K562 (cell line): ENCODE data around the gene GMEB1. TPM values are rescaled to one million over a fixed set of nuclear protein-coding genes. Genes with fewer than 3 reads are reported as not detected.

ENCODE experiments used
- ATAC-seq: fragments of 200-7000 bp; cut with Tn5 transposase; 3 replicates; pipeline ENCODE4 v1.9.1; 2020; ENCODE audit warnings: moderate library complexity
- BruUV-seq: library from RNA; stranded (reverse); fragments of 400-500 nt; replicated peaks from 2 replicates; lab custom pipeline; 2021; lab: Mats Ljungman, UMichigan
- CTCF ChIA-PET: fragments of 300-600 bp; formaldehyde crosslinking; extraction: SDS; loops from one replicate; lab custom pipeline; 2021; ENCODE audit warnings: low intra/inter-chr PET ratio; lab: Yijun Ruan, JAX
- POLR2A ChIA-PET: fragments of 300-600, 350-650 bp; sonication (Branson Sonifier 250); formaldehyde crosslinking; extraction: SDS; loops from one replicate; lab custom pipeline; 2021; ENCODE audit warnings: antibody characterized with exemption, inconsistent platforms; lab: Yijun Ruan, JAX
- DNase-seq, 4 experiments: peaks; one replicate each; pipeline versions ENCODE4 v3.0.0 to v3.0.0-alpha.2; 2011 to 2018; ENCODE audit warnings: low spot score in 3 of 4, mixed read lengths in 3 of 4; ENCODE audit errors: extremely low read depth in 1 of 4
- FAIRE-seq: peaks from 2 replicates; lab custom pipeline; 2011; peaks lifted over from hg19 to GRCh38; lab: Jason Lieb, UNC
- H2AFZ ChIP-seq: 2 replicates; pipeline ENCODE4 v1.6.0; 2011; ENCODE audit warnings: low read depth, low read length, control low read depth, inconsistent platforms
- H3K27ac ChIP-seq: fragments of 200-600 bp; 3 replicates; pipeline ENCODE4 v1.8.0; 2011; ENCODE audit warnings: low read depth, mild to moderate bottlenecking, control low read depth, inconsistent platforms, low read length, moderate library complexity, mixed read lengths; ENCODE audit errors: extremely low read depth
- H3K27me3 ChIP-seq, 2 experiments: fragments of 300-600 bp in 1 of 2; 2 replicates in 1 of 2; 3 replicates in 1 of 2; pipeline versions ENCODE4 v1.6.0 to v1.8.0; 2011; ENCODE audit warnings: inconsistent platforms in 2 of 2, low read length in 2 of 2, mild to moderate bottlenecking in 1 of 2, mixed read lengths in 1 of 2, moderate library complexity in 1 of 2; ENCODE audit not compliant: control insufficient read depth in 2 of 2, insufficient read depth in 2 of 2
- H3K36me3 ChIP-seq: fragments of 300-600 bp; 3 replicates; pipeline ENCODE4 v1.8.0; 2011; ENCODE audit warnings: mild to moderate bottlenecking, low read length, inconsistent platforms; ENCODE audit not compliant: control insufficient read depth, insufficient read depth
- H3K4me1 ChIP-seq, 2 experiments: fragments of 200-600 bp in 1 of 2; replicated peaks in 1 of 2; 2 replicates in 1 of 2; 3 replicates in 1 of 2; pipeline versions ENCODE4 v1.5.1 to v1.8.0; 2011; ENCODE audit warnings: inconsistent platforms in 2 of 2, low read length in 2 of 2, mild to moderate bottlenecking in 1 of 2, mixed read lengths in 1 of 2, moderate library complexity in 1 of 2; ENCODE audit not compliant: control insufficient read depth in 2 of 2, insufficient read depth in 2 of 2
- H3K4me2 ChIP-seq: 2 replicates; pipeline ENCODE4 v1.6.1; 2011; ENCODE audit warnings: low read length, control low read depth, inconsistent platforms, mixed read lengths; ENCODE audit not compliant: insufficient read depth
- H3K4me3 ChIP-seq: fragments of 200-600 bp; sonication (generic), shearing (Covaris generic); 2 replicates; pipeline ENCODE4 v1.5.1; 2016; ENCODE audit warnings: control low read depth, inconsistent platforms
- H3K79me2 ChIP-seq: fragments of 200-600 bp; 3 replicates; pipeline ENCODE4 v1.8.0; 2011; ENCODE audit warnings: low read length, inconsistent platforms; ENCODE audit not compliant: control insufficient read depth, insufficient read depth
- H3K9ac ChIP-seq, 2 experiments: 2 replicates each; pipeline versions ENCODE4 v1.6.0 to v1.6.1; 2011; ENCODE audit warnings: low read depth in 2 of 2, low read length in 2 of 2, control low read depth in 1 of 2, inconsistent platforms in 1 of 2, mild to moderate bottlenecking in 1 of 2, mixed read lengths in 1 of 2; ENCODE audit not compliant: insufficient read depth in 1 of 2
- H3K9me1 ChIP-seq: one replicate; pipeline ENCODE4 v1.6.0; 2011; ENCODE audit warnings: inconsistent platforms, mild to moderate bottlenecking, low read length, moderate library complexity; ENCODE audit not compliant: control insufficient read depth, insufficient read depth
- H3K9me3 ChIP-seq: replicated peaks from 2 replicates; pipeline ENCODE4 v1.5.1; 2011; ENCODE audit warnings: low read depth, low read length, inconsistent platforms; ENCODE audit not compliant: control insufficient read depth, insufficient read depth
- H4K20me1 ChIP-seq: replicated peaks from 2 replicates; pipeline ENCODE4 v1.6.1; 2011; ENCODE audit warnings: low read length, inconsistent platforms, mixed read lengths; ENCODE audit not compliant: control insufficient read depth, insufficient read depth
- CBFB ChIP-seq: sonication (generic); formaldehyde crosslinking; IDR thresholded peaks from 2 replicates; pipeline ENCODE4 v1.4.0; 2020; ENCODE audit warnings: mild to moderate bottlenecking, missing genetic modification reagents
- GTF2A2 ChIP-seq: IDR thresholded peaks from 2 replicates; pipeline ENCODE4 v1.6.1; 2016; ENCODE audit warnings: mild to moderate bottlenecking, missing genetic modification characterization, missing compliant biosample characterization
- SP1 ChIP-seq: sonication (generic); formaldehyde crosslinking; IDR thresholded peaks from 2 replicates; pipeline ENCODE4 v1.8.1; 2022; ENCODE audit warnings: mild to moderate bottlenecking, missing genetic modification reagents
- SPI1 ChIP-seq: IDR thresholded peaks from 2 replicates; pipeline ENCODE4 v1.6.1; 2011; ENCODE audit warnings: low read depth, low read length, control low read depth, borderline replicate concordance
- ZNF212 ChIP-seq: fragments of 450-650 bp; formaldehyde crosslinking; IDR thresholded peaks from 2 replicates; pipeline ENCODE4 v1.4.0; 2020; ENCODE audit warnings: mild to moderate bottlenecking
- ZNF444 ChIP-seq: fragments of 250-450 bp; sonication (Bioruptor Pico); IDR thresholded peaks from 2 replicates; pipeline ENCODE4 v1.4.0; 2020; ENCODE audit warnings: mild to moderate bottlenecking, moderate library complexity
- WGBS: fragments of 100-300 bp; shearing (Covaris generic); methylation state at CpG from one replicate; pipeline ENCODE4 v1.1.6; 2016; ENCODE audit warnings: low coverage, mixed read lengths; ENCODE audit not compliant: insufficient coverage; ENCODE audit errors: missing lambda C conversion rate; 5-methylcytosine and 5-hydroxymethylcytosine counted together
- in situ Hi-C: fragments of 300-500 bp; cut with MboI; formaldehyde crosslinking; loops from 4 replicates; pipeline ENCODE4 v1.15.0; 2018; ENCODE audit warnings: inconsistent platforms, mixed read lengths
- intact Hi-C: fragments of 100-400 bp; cut with micrococcal nuclease; formaldehyde crosslinking; loops from 2 replicates; pipeline ENCODE4 v1.14.2; 2022
- polyA plus RNA-seq, 8 experiments: library from polyadenylated mRNA; depleted of rRNA in 4 of 8; stranded (reverse) in 5 of 8; unstranded in 3 of 8; fragments of >200 nt; fragmentation: Nextera tagmentation in 2 of 8; fragmentation: Illumina TruSeq in 1 of 8; extraction: Ambion mirVana in 2 of 8; extraction: Trizol in 1 of 8; gene quantifications; 2 replicates each; pipeline versions ENCODE4 v1.2.1 to v1.2.3, GENCODE V29; 2011 to 2014; ENCODE audit warnings: inconsistent platforms in 1 of 8, missing spikeins in 1 of 8
- total RNA-seq, 7 experiments: library from RNA; depleted of rRNA in 6 of 7; stranded (reverse); fragments of >200 nt in 6 of 7; fragmentation: Illumina TruSeq in 2 of 7; extraction: Trizol in 2 of 7; gene quantifications; 2 replicates each; pipeline versions ENCODE4 v1.2.1 to v1.2.3, GENCODE V29; 2011 to 2021; ENCODE audit warnings: low replicate concordance in 1 of 7
- TF ChIP-seq, protein P1 (sequence below): fragments of 450-650 bp; IDR thresholded peaks from 2 replicates; pipeline ENCODE4 v1.6.1; 2016; ENCODE audit warnings: borderline replicate concordance

The GMEB1 gene
- total and polyA plus RNA-seq, 9 of the 15 experiments (the other 6 are each of a cell fraction or from before 2014, with no cell fraction given), result 6.6 to 17.5 (median 8.5) TPM

GRCh38 chr1:28720376-28720775, 51.8 kb downstream of the GMEB1 start:
- FAIRE-seq (no peak), DNase-seq (no peak), ATAC-seq (no peak)
- H3K27ac ChIP-seq, result no peak overlapping the region
- TF ChIP-seq ZNF212 (CRISPR knock-in tag), result no peak
- no peak for TF ChIP-seq ZNF444
- TF ChIP-seq GTF2A2, result no peak
- no peak for TF ChIP-seq SP1 (CRISPR knock-in tag)
- TF ChIP-seq CBFB (CRISPR knock-in tag), result no peak
- no peak for TF ChIP-seq SPI1
- TF ChIP-seq, protein P1, sequence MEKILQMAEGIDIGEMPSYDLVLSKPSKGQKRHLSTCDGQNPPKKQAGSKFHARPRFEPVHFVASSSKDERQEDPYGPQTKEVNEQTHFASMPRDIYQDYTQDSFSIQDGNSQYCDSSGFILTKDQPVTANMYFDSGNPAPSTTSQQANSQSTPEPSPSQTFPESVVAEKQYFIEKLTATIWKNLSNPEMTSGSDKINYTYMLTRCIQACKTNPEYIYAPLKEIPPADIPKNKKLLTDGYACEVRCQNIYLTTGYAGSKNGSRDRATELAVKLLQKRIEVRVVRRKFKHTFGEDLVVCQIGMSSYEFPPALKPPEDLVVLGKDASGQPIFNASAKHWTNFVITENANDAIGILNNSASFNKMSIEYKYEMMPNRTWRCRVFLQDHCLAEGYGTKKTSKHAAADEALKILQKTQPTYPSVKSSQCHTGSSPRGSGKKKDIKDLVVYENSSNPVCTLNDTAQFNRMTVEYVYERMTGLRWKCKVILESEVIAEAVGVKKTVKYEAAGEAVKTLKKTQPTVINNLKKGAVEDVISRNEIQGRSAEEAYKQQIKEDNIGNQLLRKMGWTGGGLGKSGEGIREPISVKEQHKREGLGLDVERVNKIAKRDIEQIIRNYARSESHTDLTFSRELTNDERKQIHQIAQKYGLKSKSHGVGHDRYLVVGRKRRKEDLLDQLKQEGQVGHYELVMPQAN, result no peak
- in situ Hi-C loops, result no loop called here
- no peak overlapping the region for H3K4me3 ChIP-seq
- no peaks in the 10 kb centered on the region for H3K79me2 ChIP-seq
- no peaks in the 10 kb centered on the region for H4K20me1 ChIP-seq
- CTCF ChIA-PET, result no interaction called here
- no peaks in the 10 kb centered on the region for H3K27me3 ChIP-seq
- peaks cover 0 to 17% of the 10 kb centered on the region in 2 experiments; a peak in 3 of 5 replicates for H3K4me1 ChIP-seq
- no peaks in the 10 kb centered on the region for H3K36me3 ChIP-seq
- BruUV-seq, result no TSS peak
- H3K4me2 ChIP-seq, result no peak overlapping the region
- POLR2A ChIA-PET, result interaction anchor here (1.0 to 4.7 kb wide), 2 partner anchors 72 kb away, joined by 3 to 23 read pairs; partner anchors contain the start of gene RNU11
- WGBS, result 72% methylated on average over 5 of the region's 5 CpGs
- no peak overlapping the region for H2AFZ ChIP-seq
- intact Hi-C loops, result no loop called here
- H3K9ac ChIP-seq, result no peak overlapping the region
- no peaks in the 10 kb centered on the region for H3K9me1 ChIP-seq
- no peaks in the 10 kb centered on the region for H3K9me3 ChIP-seq
